GM12873 (cell line): ENCODE results near the gene SPEF2.

Source experiments
- TF ChIP-seq, protein P1 (sequence below): IDR thresholded peaks from 2 replicates; pipeline ENCODE4 v1.5.1; 2012; ENCODE audit warnings: low read depth, mild to moderate bottlenecking, moderate library complexity, low read length, control low read depth; ENCODE audit not compliant: insufficient read depth; ENCODE audit errors: missing control alignments

The SPEF2 gene

GRCh38 chr5:35826554-35826953 is 208.9 kb downstream of the SPEF2 start:
- TF ChIP-seq, protein P1, sequence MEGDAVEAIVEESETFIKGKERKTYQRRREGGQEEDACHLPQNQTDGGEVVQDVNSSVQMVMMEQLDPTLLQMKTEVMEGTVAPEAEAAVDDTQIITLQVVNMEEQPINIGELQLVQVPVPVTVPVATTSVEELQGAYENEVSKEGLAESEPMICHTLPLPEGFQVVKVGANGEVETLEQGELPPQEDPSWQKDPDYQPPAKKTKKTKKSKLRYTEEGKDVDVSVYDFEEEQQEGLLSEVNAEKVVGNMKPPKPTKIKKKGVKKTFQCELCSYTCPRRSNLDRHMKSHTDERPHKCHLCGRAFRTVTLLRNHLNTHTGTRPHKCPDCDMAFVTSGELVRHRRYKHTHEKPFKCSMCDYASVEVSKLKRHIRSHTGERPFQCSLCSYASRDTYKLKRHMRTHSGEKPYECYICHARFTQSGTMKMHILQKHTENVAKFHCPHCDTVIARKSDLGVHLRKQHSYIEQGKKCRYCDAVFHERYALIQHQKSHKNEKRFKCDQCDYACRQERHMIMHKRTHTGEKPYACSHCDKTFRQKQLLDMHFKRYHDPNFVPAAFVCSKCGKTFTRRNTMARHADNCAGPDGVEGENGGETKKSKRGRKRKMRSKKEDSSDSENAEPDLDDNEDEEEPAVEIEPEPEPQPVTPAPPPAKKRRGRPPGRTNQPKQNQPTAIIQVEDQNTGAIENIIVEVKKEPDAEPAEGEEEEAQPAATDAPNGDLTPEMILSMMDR: no peak

DNA sequence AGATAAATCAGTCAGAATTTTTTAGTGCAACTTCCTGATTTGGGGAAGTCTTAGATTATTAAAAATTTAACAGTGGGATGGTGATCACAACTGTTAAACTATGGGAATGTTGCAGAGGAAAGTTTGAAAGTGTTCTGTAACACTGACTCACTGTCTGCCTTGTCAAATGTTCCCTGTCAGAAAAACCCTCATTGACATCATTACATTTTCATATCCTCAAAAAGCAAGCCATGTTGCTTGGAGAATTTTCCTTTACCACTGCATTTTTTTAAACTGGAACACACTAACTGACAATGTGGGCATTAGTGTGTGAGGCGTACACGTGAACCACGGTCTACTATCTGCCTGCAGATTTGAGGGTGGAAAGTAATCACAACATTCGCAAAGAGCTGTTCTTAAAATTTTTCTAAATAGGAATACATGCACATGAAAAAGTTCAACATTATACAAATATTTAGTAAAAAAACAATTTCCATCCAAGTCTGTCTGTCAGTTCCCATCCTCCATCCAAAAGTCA is 210.5 kb downstream of the SPEF2 start:
- TF ChIP-seq, protein P1: no peak

- TF ChIP-seq, protein P1: no peak
Observed at GRCh38 chr5:35830587-35830986, 212.9 kb downstream of the SPEF2 start.

GRCh38 chr5:35832762-35833161 is 215.1 kb downstream of the SPEF2 start:
- TF ChIP-seq, protein P1: no peak

DNA sequence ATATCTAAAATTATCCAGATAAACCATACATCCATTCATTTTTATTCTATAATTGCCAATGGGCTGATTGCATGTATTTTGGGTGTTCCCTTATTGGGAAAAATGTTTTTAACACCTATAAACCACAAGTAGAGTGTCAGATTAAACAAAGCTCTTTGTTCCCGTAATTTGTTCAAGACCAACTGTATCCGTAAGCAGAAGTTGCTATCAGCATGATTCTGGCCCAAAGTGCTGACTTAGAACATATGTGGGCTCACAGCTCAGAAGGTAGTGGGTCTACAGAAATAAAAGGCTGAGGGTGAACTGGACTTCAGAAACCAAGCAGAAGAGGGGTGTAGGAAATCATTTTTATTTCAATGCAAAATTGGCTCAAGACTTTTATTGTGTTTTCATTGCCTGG is 215.6 kb downstream of the SPEF2 start:
- TF ChIP-seq, protein P1: no peak

- TF ChIP-seq, protein P1: no peak
Observed at GRCh38 chr5:35835796-35836742, 218.4 kb downstream of the SPEF2 start.

GRCh38 chr5:35838370-35839042 is 220.8 kb downstream of the SPEF2 start:
- TF ChIP-seq, protein P1: no peak
